H1 (cell line): ENCODE measurements around the gene NME4.

ENCODE experiments used
- CBX8 ChIP-seq: fragments of 300-800, 300-1000 bp; sonication (generic); IDR thresholded peaks from 2 replicates; pipeline ENCODE4 v1.7.1; 2016; ENCODE audit warnings: low read depth, low read length, borderline replicate concordance
- CHD1 ChIP-seq: IDR thresholded peaks from 2 replicates; pipeline ENCODE4 v1.6.1; 2012; ENCODE audit warnings: low read depth, low read length, improper control_type of control experiment
- CHD7 ChIP-seq: fragments of 300-600 bp; sonication (generic); IDR thresholded peaks from 2 replicates; pipeline ENCODE4 v1.7.1; 2012; ENCODE audit warnings: low read length, moderate library complexity, mild to moderate bottlenecking, inconsistent platforms; ENCODE audit not compliant: insufficient replicate concordance
- CTCF ChIP-seq, 3 experiments: IDR thresholded peaks; 1 replicate in 2 of 3; 2 replicates in 1 of 3; pipeline versions ENCODE4 v1.5.1 to v1.6.1; 2011; ENCODE audit warnings: low read length in 3 of 3, mild to moderate bottlenecking in 3 of 3, inconsistent platforms in 2 of 3, low read depth in 1 of 3, moderate library complexity in 1 of 3; ENCODE audit not compliant: insufficient read depth in 1 of 3; ENCODE audit errors: control extremely low read depth in 1 of 3
- EP300 ChIP-seq, 2 experiments: IDR thresholded peaks; 1 replicate in 1 of 2; 2 replicates in 1 of 2; pipeline ENCODE4 v1.6.1; 2011 to 2012; ENCODE audit warnings: low read depth in 2 of 2, low read length in 2 of 2, mild to moderate bottlenecking in 2 of 2, borderline replicate concordance in 1 of 2, inconsistent platforms in 1 of 2, moderate library complexity in 1 of 2
- GABPA ChIP-seq: IDR thresholded peaks from 2 replicates; pipeline ENCODE4 v1.6.1; 2011; ENCODE audit warnings: mild to moderate bottlenecking, low read length, moderate library complexity, borderline replicate concordance; ENCODE audit not compliant: insufficient read depth
- HDAC2 ChIP-seq, 2 experiments: fragments of 300-600 bp in 1 of 2; sonication (generic) in 1 of 2; IDR thresholded peaks; 2 replicates each; pipeline ENCODE4 v1.6.1; 2011 to 2012; ENCODE audit warnings: low read depth in 2 of 2, low read length in 2 of 2, mild to moderate bottlenecking in 2 of 2, moderate library complexity in 2 of 2, borderline replicate concordance in 1 of 2, inconsistent platforms in 1 of 2
- POLR2A ChIP-seq, 2 experiments: IDR thresholded peaks; 1 replicate in 1 of 2; 2 replicates in 1 of 2; pipeline ENCODE4 v1.6.1; 2011; ENCODE audit warnings: low read depth in 2 of 2, low read length in 2 of 2, mild to moderate bottlenecking in 2 of 2; ENCODE audit errors: control extremely low read depth in 1 of 2
- POLR2AphosphoS5 ChIP-seq: IDR thresholded peaks from 2 replicates; pipeline ENCODE4 v1.6.1; 2011; ENCODE audit warnings: low read depth, low read length
- RAD21 ChIP-seq, 2 experiments: IDR thresholded peaks in 1 of 2; conservative IDR thresholded peaks in 1 of 2; 2 replicates each; pipeline ENCODE4 v1.6.1; 2011; ENCODE audit warnings: low read depth in 2 of 2, low read length in 2 of 2, improper control_type of control experiment in 1 of 2, inconsistent platforms in 1 of 2, mild to moderate bottlenecking in 1 of 2, moderate library complexity in 1 of 2
- RBBP5 ChIP-seq: IDR thresholded peaks from 2 replicates; pipeline ENCODE4 v1.7.1; 2012; ENCODE audit warnings: low read depth, mild to moderate bottlenecking, inconsistent platforms, low read length, moderate library complexity, borderline replicate concordance
- RXRA ChIP-seq: IDR thresholded peaks from 2 replicates; pipeline ENCODE4 v1.6.1; 2011; ENCODE audit warnings: low read depth, mild to moderate bottlenecking, low read length, moderate library complexity; ENCODE audit not compliant: insufficient read depth
- SP1 ChIP-seq: IDR thresholded peaks from 2 replicates; pipeline ENCODE4 v1.6.1; 2011; ENCODE audit warnings: low read depth, low read length
- TBP ChIP-seq: IDR thresholded peaks from 2 replicates; pipeline ENCODE4 v1.6.1; 2011; ENCODE audit warnings: low read depth, low read length, improper control_type of control experiment

GRCh38 chr16:392450-393030 lies 4.5 kb upstream of the NME4 start:
- no peak for TF ChIP-seq SP1
- no peak for TF ChIP-seq CHD7
- TF ChIP-seq CTCF (IDR thresholded peaks at IDR 0.05; ENCODE audit: control extremely low read depth in 1 of 3, insufficient read depth in 1 of 3, low read depth in 1 of 3, low read length in 3 of 3), result no peak
- TF ChIP-seq RXRA, result no peak
- no peak for TF ChIP-seq CHD1
- TF ChIP-seq GABPA, result no peak
- TF ChIP-seq CBX8, result no peak
- no peak for TF ChIP-seq HDAC2 (IDR thresholded peaks at IDR 0.05; ENCODE audit: borderline replicate concordance in 1 of 2, low read depth in 2 of 2, low read length in 2 of 2)
- TF ChIP-seq RBBP5, result no peak
- no peak for TF ChIP-seq POLR2A (IDR thresholded peaks at IDR 0.05; ENCODE audit: control extremely low read depth in 1 of 2, low read depth in 2 of 2, low read length in 2 of 2)
- no peak for TF ChIP-seq EP300 (IDR thresholded peaks at IDR 0.05; ENCODE audit: borderline replicate concordance in 1 of 2, low read depth in 2 of 2, low read length in 2 of 2)
- no peak for TF ChIP-seq POLR2AphosphoS5
- no peak for TF ChIP-seq TBP
- TF ChIP-seq RAD21 (IDR thresholded peaks at IDR 0.05 in 1 of 2, conservative IDR thresholded peaks at IDR 0.05 in 1 of 2; ENCODE audit: low read depth in 2 of 2, low read length in 2 of 2), result no peak
